Endothelial cell of hepatic sinusoid (primary cell): ENCODE results near the gene MAMDC2.
"Not testable (repeated sequence)": the region's sequence is repeated elsewhere in the genome, so short reads cannot be mapped to it uniquely, and the experiment has no call there.

ENCODE experiments used
- in situ Hi-C: cut with HindIII; loops from 2 replicates; pipeline ENCODE4 v1.10.0; 2017; ENCODE audit warnings: low sequenced_read_pairs

The MAMDC2 gene

GRCh38 chr9:70035691-70036090, 8.0 kb upstream of the MAMDC2 start:
- in situ Hi-C loops, result no loop called here

- in situ Hi-C loops, result no loop called here
These were observed 7.0 kb upstream of the MAMDC2 start for GRCh38 chr9:70036641-70037040.

- in situ Hi-C loops, result not testable (repeated sequence)
These were observed 5.5 kb upstream of the MAMDC2 start for GRCh38 chr9:70038171-70038621.

GRCh38 chr9:70040376-70040903, 3.2 kb upstream of the MAMDC2 start:
- in situ Hi-C loops, result no loop called here

GRCh38 chr9:70042461-70043215, 1.0 kb upstream of the MAMDC2 start:
- in situ Hi-C loops, result no loop called here

GRCh38 chr9:70043285-70043684, 363 bp upstream of the MAMDC2 start:
- in situ Hi-C loops, result no loop called here

- in situ Hi-C loops, result no loop called here
These were observed 1.1 kb downstream of the MAMDC2 start for GRCh38 chr9:70044490-70045307.

- in situ Hi-C loops, result no loop called here
These were observed 1.8 kb downstream of the MAMDC2 start for GRCh38 chr9:70045452-70045851.

- in situ Hi-C loops, result no loop called here
These were observed 2.8 kb downstream of the MAMDC2 start for GRCh38 chr9:70046274-70047070.

GRCh38 chr9:70049236-70049635, 5.6 kb downstream of the MAMDC2 start:
- in situ Hi-C loops, result no loop called here

- in situ Hi-C loops, result no loop called here
These were observed 6.1 kb downstream of the MAMDC2 start for GRCh38 chr9:70049672-70050271.

GRCh38 chr9:70052768-70053167, 9.1 kb downstream of the MAMDC2 start:
- in situ Hi-C loops, result no loop called here

GRCh38 chr9:70053864-70054263, 10.2 kb downstream of the MAMDC2 start:
- in situ Hi-C loops, result no loop called here

- in situ Hi-C loops, result no loop called here
These were observed 10.9 kb downstream of the MAMDC2 start for GRCh38 chr9:70054521-70054920.

- in situ Hi-C loops, result no loop called here
These were observed 12.0 kb downstream of the MAMDC2 start for GRCh38 chr9:70055406-70056210.

GRCh38 chr9:70056211-70056944, 12.7 kb downstream of the MAMDC2 start:
- in situ Hi-C loops, result no loop called here

- in situ Hi-C loops, result no loop called here
These were observed 15.0 kb downstream of the MAMDC2 start for GRCh38 chr9:70058569-70059116.

GRCh38 chr9:70060148-70060882, 16.7 kb downstream of the MAMDC2 start:
- in situ Hi-C loops, result no loop called here
